Measurements from ENCODE around the gene ZNF544. TPM values are rescaled to one million over a fixed set of nuclear protein-coding genes. Genes with fewer than 3 reads are reported as not detected.
A peak's percentile ranks its signal among the peaks of the same experiment; 100 is the strongest.
"Not testable (repeated sequence)": the region's sequence is repeated elsewhere in the genome, so short reads cannot be mapped to it uniquely, and the experiment has no call there.

ZNF544 gene
- total RNA-seq, 1 experiment from 2014 or later: 63.8 TPM

GRCh38 chr19:58307736-58308135 is 79.0 kb downstream of the ZNF544 start:
- Mint-ChIP-seq H3K36me3 (peaks cover 45% of the 10 kb centered on the region), H3K4me3 (no peak overlapping the region), H3K9me3 (no peaks in the 10 kb centered on the region), H3K27ac (no peak overlapping the region), H3K27me3 (ENCODE audit: low read depth) (no peaks in the 10 kb centered on the region), H3K4me1 (peaks cover 22% of the 10 kb centered on the region)
- CTCF ChIA-PET: no interaction called here
- TF ChIP-seq, protein P1, sequence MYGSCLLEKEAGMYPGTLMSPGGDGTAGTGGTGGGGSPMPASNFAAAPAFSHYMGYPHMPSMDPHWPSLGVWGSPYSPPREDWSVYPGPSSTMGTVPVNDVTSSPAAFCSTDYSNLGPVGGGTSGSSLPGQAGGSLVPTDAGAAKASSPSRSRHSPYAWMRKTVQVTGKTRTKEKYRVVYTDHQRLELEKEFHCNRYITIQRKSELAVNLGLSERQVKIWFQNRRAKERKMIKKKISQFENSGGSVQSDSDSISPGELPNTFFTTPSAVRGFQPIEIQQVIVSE (CRISPR knock-in tag; IDR thresholded peaks at IDR 0.05; ENCODE audit: borderline replicate concordance): no peak
- no peak for TF ChIP-seq GTF2I (CRISPR knock-in tag; conservative IDR thresholded peaks at IDR 0.05)
- TF ChIP-seq SOX15 (CRISPR knock-in tag; IDR thresholded peaks at IDR 0.05): no peak
- TF ChIP-seq, protein P2, sequence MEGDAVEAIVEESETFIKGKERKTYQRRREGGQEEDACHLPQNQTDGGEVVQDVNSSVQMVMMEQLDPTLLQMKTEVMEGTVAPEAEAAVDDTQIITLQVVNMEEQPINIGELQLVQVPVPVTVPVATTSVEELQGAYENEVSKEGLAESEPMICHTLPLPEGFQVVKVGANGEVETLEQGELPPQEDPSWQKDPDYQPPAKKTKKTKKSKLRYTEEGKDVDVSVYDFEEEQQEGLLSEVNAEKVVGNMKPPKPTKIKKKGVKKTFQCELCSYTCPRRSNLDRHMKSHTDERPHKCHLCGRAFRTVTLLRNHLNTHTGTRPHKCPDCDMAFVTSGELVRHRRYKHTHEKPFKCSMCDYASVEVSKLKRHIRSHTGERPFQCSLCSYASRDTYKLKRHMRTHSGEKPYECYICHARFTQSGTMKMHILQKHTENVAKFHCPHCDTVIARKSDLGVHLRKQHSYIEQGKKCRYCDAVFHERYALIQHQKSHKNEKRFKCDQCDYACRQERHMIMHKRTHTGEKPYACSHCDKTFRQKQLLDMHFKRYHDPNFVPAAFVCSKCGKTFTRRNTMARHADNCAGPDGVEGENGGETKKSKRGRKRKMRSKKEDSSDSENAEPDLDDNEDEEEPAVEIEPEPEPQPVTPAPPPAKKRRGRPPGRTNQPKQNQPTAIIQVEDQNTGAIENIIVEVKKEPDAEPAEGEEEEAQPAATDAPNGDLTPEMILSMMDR (IDR thresholded peaks at IDR 0.05): no peak
- no peak for TF ChIP-seq ZBTB43 (CRISPR knock-in tag; IDR thresholded peaks at IDR 0.05)
- TF ChIP-seq ATF2 (CRISPR knock-in tag; IDR thresholded peaks at IDR 0.05; ENCODE audit: borderline replicate concordance, low read depth): no peak
- TF ChIP-seq GABPB1 (CRISPR knock-in tag; IDR thresholded peaks at IDR 0.05): no peak
- TF ChIP-seq PREB (CRISPR knock-in tag; IDR thresholded peaks at IDR 0.05; ENCODE audit: borderline replicate concordance): no peak
- TF ChIP-seq TP53 (CRISPR knock-in tag; IDR thresholded peaks at IDR 0.05): no peak
- DNase-seq (ENCODE audit: low spot score) (no peak), ATAC-seq (no peak)
- POLR2A ChIA-PET: no interaction called here

DNA sequence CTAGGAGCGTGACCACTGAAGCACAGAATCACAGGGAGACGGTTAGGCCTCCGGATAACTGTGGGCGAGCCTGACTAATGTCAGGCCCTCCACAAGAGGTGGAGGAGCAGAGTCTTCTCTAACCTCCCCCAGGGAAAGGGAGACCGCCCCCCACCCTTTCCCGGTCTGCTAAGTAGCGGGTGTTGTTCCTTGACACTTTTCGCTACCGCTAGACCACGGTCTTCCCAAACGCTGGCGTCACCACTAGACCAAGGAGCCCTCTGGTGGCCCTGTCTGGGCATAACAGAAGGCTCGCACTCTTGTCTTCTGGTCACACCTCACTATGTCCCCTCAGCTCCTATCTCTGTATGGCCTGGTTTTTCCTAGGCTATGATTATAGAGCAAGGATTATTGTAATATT is 82.0 kb downstream of the ZNF544 start:
- POLR2A ChIA-PET; H3K27me3 Mint-ChIP-seq (ENCODE audit: low read depth); H3K9me3 Mint-ChIP-seq; H3K4me3 Mint-ChIP-seq: not testable (repeated sequence)
- DNase-seq (ENCODE audit: low spot score) (peak; percentile 81), ATAC-seq (peak; percentile 82)
- CTCF ChIA-PET: interaction anchor here (0.6 kb wide), 2 partner anchors 23 to 92 kb away, joined by 4 read pairs; no protein-coding TSS in a partner anchor
- Mint-ChIP-seq H3K4me1 (peaks cover 13% of the 10 kb centered on the region), H3K36me3 (peaks cover 68% of the 10 kb centered on the region), H3K27ac (peak overlapping the region; percentile 27; the same call in 1 of the 2 replicates)
- TF ChIP-seq, protein P2 (IDR thresholded peaks at IDR 0.05): peak; percentile 52; the same call in 1 of the 2 replicates

DNA sequence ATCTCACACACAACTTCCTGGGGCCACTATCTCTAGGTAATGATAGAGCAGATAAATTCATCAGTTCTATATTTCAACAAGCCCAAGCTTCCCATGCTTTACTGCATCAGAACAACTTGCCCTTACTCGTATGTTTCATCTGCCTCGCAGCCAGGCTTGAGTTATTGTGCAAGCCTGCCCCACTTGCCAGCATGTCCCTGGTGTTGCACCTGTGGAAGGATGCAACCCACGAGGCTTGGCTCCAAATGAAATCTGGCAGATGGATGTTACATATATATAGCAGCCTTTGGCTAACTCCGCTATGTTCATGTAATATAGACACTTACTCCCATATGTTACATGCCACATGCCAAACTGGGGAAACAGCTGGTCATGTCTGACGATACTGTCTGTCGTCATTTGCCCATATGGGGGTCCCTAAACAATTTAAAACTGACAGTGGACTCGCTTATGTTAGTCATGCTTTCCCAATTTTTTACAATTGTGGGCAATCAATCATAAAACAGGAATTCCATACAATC is 82.7 kb downstream of the ZNF544 start:
- DNase-seq (ENCODE audit: low spot score) (no peak), ATAC-seq (no peak)
- Mint-ChIP-seq H3K36me3 (peaks cover 62% of the 10 kb centered on the region), H3K27ac (no peak overlapping the region), H3K27me3 (ENCODE audit: low read depth) (no peaks in the 10 kb centered on the region), H3K9me3 (no peaks in the 10 kb centered on the region), H3K4me3 (no peak overlapping the region), H3K4me1 (peaks cover 6% of the 10 kb centered on the region)
- ChIA-PET CTCF (interaction anchor here (0.6 kb wide), 1 partner anchor 24 kb away, joined by 4 read pairs; no protein-coding TSS in a partner anchor), POLR2A (no interaction called here)
- TF ChIP-seq NFYB (CRISPR knock-in tag; conservative IDR thresholded peaks at IDR 0.05; ENCODE audit: low read depth) (no peak), KAT7 (CRISPR knock-in tag; IDR thresholded peaks at IDR 0.05; ENCODE audit: borderline replicate concordance) (no peak), AR (CRISPR knock-in tag; IDR thresholded peaks at IDR 0.05) (no peak), PREB (CRISPR knock-in tag; IDR thresholded peaks at IDR 0.05; ENCODE audit: borderline replicate concordance) (no peak), ZNF263 (CRISPR knock-in tag; IDR thresholded peaks at IDR 0.05; ENCODE audit: low read depth) (no peak)
- TF ChIP-seq, protein P3, sequence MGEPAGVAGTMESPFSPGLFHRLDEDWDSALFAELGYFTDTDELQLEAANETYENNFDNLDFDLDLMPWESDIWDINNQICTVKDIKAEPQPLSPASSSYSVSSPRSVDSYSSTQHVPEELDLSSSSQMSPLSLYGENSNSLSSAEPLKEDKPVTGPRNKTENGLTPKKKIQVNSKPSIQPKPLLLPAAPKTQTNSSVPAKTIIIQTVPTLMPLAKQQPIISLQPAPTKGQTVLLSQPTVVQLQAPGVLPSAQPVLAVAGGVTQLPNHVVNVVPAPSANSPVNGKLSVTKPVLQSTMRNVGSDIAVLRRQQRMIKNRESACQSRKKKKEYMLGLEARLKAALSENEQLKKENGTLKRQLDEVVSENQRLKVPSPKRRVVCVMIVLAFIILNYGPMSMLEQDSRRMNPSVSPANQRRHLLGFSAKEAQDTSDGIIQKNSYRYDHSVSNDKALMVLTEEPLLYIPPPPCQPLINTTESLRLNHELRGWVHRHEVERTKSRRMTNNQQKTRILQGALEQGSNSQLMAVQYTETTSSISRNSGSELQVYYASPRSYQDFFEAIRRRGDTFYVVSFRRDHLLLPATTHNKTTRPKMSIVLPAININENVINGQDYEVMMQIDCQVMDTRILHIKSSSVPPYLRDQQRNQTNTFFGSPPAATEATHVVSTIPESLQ (CRISPR knock-in tag; IDR thresholded peaks at IDR 0.05): no peak

All from WTC11 (cell line).